HG02870 (cell line): Measurements from ENCODE around the gene L3MBTL2.

Experiments
- ATAC-seq: cut with Tn5 transposase; IDR thresholded peaks from one replicate; pipeline ENCODE4 v1.9.1; 2021; ENCODE audit warnings: mild to moderate bottlenecking, moderate library complexity; ENCODE audit not compliant: unreplicated experiment

The L3MBTL2 gene

DNA sequence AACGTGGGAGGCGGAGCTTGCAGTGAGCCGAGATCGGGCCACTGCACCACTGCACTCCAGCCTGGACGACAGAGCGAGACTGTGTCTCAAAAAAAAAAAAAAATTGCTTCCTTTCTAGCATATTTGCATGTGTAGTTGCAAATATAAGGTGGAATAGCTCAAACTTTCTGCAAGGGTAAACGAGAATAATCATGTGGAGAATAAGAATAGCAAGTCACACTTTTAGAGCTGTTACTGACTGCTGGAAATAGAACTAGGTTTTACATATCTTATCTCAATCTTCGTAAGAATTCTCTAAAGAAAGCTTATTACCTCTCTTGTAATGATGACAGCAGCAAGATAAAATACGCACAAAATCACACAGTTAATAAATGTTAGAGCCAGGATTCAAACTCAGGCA lies 1.6 kb downstream of the L3MBTL2 start:
- ATAC-seq, result no peak

DNA sequence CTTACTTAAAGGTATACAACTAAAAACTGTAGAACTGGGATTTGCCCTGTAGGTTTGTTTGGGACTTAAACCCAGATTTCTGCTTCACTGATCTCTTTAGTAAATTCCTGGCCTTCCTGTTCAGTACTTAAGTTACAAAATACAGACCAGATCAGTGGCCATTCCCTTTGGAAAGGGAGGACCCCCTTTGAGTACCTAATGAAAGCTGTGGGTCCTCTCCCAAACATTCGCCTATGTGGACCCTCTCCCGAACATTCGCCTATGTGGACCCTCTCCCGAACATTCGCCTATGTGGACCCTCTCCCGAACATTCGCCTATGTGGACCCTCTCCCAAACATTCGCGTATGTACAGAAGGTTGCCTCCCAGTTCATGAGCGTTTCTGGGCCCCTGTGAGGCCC lies 10.3 kb downstream of the L3MBTL2 start:
- ATAC-seq, result no peak

DNA sequence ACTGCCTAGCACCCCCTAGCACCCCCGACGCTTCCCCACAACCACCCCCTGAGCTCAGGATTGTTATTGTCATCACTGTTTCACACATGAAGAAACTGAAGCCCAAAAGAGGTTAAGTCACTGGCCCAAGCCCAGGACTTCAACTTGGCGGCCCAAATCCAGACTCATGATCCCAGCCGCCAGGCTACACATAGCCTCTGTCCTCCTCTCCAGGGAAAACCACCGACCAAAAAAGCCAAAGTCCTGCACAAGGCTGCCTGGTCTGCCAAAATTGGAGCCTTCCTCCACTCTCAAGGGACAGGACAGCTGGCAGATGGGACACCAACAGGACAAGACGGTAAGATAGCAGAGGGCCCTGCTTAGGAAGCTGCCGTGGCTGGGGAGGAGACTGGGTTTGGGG lies 10.8 kb downstream of the L3MBTL2 start:
- ATAC-seq, result no peak

DNA sequence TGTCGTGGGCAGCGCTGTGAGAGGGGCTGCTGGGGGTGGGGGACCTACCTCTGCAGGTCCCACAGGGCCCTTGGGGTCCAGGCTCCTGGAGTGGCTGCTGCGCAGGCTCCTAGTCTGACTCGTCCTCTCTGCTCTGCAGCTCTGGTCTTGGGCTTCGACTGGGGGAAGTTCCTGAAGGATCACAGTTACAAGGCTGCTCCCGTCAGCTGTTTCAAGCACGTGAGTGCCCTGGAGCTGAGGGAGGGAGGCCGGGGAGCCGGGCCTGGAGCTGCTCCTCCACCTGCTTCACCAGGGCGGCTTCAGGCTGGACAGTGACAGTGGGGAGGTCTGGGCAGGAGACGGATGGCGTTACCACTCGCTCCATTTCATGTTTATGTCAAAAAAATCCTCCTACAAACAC lies 11.9 kb downstream of the L3MBTL2 start:
- no peak for ATAC-seq

DNA sequence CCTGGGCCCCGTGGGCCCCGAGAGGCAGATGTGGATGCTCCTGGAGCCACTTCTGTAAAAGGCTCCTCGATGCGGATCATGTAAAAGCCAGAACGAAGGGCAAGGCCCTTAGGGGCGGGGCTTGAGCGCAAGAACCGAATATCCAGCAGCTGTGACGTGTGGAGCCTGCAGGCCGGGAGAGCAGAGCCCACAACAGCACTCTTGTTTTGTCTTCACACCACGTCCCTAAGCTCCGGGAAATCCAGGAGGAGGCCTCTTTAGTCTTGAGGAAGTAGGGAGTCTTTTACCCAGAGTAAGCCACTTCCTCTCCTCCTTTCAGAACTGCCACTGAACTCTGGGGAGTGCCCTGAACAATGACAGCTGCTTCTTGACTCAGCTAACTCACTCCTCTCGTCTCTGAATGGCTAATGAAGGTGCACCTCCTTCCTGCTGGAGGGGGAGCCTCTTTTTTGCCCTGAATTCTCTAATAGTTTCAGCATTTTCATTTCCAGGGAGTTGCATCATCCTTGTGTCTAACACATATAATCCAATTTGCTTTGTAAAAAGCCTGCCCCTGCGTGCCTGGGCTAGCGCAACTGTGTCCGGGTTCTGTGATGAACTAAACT lies 12.5 kb downstream of the L3MBTL2 start:
- peak; percentile 65 for ATAC-seq

DNA sequence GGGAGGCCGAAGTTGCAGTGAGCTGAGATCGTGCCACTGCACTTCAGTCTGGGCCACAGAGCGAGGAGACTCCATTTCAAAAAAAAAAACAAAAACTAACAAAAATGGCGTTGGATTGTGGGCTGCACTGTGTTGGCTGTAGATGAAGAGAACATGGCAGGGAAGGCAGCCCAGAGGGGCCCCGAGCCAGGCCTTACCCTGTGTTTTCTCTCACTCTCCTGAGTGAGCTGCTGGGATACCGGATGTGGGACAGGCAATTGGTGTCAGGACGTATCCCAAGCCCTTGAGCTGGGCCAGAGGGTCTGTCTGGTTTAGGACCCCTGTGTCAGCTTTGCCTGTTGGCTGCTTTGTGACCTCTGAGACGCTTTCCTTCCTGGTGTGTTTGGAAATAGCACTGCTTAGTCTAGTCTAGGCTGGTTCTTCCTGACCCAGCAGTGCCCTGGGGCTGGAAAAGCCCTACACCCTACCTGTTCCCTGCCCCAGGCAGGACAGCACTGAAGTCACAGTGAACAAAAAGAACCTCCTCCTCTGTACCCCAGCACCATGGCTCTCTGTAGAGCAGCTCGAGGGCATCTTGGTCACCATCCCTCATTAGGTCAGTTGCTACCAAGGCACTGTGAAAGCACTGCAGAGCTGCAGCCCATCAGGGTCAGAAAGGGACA lies 17.9 kb downstream of the L3MBTL2 start:
- no peak for ATAC-seq

DNA sequence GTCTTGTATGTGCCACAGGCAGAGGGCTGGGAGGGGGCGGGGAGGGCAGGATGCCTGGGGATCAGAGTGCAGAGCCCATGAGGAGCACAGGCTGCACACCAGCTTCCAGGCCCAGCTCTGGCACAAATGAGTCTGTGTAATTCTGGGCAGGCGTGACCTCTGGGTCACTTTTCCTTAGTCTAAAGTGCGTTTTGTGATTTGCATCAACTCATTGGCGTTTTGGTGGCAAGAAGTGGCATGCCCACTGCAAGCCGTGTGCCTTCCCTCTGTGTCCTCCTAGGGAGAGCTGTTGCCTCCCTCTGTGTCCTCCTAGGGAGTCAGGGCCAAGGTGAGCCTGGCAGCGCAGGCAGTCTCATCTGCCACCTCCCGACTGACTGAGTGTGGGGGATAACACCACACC lies 18.4 kb downstream of the L3MBTL2 start:
- ATAC-seq, result no peak

DNA sequence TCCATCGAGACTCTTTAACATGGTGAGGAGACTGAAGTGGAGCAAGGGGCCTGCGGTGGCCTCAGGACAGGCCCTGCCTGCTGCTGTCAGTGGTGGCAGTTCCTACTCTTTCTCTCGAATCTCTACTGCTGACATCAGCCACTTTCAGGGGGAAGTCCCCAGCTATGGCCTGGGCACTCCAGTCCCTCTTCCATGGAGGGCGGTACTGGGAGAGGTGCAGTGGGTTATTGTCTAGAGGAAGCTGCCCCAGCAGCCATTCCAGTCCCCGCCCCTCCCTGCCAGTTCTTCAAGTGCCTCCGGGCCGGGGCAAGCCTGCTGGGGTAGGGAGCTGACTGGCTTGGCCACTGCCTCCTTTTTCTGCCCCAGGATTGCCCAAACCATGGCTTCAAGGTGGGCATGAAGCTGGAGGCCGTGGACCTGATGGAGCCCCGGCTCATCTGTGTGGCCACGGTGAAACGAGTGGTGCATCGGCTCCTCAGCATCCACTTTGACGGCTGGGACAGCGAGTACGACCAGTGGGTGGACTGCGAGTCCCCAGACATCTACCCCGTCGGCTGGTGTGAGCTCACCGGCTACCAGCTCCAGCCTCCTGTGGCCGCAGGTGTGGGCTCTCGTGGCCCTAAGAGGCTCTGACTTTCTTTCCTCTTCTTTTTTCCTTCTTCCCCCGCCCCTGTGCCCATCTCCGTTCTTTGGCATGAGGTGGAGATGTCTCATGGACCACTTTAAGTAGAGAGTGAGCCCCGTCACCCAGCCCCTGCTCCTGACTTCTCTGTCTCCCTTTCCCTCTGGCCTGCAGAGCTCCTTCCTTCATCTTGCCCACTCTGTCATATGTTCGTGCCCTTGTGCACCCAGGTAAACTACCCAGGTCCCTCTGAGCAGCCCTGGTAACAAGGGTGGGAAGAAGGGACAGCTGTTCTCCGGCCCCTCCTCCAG lies 21.9 kb downstream of the L3MBTL2 start:
- ATAC-seq, result no peak

DNA sequence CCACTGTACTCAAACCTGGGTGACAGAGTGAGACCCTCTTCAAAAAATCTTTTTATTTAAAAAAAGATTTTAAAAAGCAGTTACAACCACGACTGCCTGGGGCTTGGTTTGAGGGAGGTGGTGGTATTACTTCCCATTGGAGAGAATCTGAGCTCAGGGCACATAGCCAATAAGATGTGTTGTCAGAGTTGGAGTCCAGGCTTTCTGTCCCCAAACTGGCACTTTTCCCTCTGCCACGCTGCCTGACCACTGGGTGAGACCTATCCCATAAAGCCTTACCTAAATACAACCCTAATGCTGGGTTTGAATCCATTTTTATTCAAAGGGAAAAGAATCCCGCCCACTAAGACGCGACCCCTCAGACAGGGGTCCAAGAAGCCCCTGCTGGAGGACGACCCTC lies 24.1 kb downstream of the L3MBTL2 start:
- no peak for ATAC-seq

DNA sequence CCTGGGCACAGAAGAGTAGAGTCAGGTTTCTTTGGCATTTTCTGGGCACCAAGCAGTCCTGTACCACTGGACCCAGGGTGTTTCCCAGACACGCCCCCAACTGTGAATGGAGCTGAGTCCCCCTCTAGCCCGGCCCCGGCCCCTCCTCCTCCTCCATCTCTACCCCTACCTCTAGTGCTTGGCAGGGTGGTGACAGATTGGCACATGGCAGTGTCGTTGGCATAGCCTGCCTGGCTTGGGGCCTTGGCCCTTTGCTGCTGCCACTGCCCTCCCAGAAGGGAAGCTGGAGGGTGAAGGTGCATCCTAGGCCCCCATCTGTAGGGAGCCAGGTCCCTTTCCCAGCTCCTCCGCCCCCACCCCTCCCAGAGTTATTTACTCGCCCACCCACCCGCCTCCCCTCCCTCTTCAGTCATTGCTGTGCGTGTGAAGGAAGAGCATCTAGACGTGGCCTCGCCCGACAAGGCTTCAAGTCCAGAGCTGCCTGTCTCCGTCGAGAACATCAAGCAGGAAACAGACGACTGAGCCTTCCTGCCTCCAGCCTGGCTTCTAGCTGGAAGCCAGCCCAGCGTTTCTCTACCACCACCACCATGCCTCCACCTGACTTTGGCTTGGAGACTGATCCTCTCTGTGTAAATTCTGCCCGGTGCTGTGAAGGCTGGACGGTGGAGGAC lies 24.8 kb downstream of the L3MBTL2 start:
- no peak for ATAC-seq

DNA sequence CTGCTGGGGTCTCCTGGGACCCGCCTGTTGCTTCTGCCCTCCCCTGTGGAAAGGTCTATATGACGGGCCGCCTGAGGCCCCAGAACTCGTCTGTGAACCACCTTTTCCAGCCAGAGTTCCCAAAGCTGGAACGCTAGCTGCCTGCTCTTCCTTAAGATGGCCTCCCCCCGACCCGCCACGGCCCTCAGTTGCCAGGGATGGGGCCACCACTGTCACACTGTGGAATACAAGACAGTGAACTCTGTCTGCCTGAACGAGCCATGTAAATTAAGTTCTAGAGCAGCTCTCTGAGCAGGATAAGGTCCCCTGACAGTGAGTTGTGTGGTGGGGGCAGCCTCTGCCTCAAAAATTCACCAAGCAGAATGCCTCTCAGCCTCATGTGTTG lies 25.3 kb downstream of the L3MBTL2 start:
- ATAC-seq, result no peak

DNA sequence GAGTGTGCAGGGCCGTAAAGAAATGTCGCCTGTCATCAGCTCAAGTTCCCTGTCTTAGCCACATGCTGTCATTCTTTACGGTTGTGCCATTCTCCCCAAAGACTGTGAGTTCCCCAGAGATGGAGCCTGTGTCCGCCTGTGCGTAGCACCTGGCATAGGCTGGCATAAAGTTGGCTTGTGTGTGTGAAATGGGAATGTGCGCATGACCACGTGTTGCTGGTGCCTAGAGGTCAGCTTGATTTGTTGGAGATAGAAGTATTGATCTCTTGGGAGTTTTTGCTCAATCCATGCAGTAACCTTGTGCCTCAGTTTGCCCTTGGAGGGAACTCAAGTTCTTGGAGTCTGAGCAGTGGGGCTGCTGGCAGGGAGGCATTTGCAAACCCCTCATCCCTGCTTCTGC lies 26.3 kb downstream of the L3MBTL2 start:
- no peak for ATAC-seq

DNA sequence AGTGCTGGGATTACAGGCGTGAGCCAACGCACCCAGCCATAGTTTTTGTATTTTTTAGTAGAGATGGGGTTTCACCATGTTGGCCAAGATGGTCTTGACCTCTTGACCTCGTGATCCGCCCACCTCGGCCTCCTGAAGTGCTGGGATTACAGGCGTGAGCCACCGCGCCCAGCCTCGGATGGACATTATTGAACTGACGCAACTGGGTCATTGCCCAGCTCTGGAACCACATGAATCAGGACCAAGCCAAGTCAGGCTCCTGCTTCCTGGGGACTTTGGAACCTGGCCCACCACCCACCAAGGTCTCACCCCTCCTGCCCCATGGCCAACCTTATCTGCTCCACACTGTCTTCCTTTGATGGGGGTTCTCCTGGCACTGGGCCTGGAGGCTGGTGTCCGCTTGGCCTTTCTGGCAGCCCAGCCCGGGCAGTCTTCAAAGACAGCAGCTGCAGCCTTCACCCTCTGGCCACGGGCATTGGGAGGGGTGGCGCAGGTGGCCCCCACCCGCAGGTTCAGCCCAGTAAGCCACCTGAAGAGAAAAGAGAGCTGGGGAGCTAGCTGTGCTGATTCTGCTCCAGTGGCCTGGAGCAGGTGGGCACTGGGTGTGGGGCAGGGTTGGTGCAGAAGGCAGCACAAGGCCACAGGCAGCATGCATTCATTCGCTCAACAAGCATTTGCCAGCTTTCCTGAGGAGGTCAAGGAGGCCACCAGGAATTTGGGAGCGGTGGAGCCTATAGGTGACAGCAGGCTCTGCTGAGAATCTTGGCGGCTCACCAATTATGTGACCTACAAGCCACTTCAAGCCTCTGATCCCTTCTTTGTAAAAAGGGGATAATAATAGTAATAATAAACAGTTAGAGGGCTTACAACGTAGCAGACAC lies 29.9 kb downstream of the L3MBTL2 start:
- ATAC-seq, result no peak

DNA sequence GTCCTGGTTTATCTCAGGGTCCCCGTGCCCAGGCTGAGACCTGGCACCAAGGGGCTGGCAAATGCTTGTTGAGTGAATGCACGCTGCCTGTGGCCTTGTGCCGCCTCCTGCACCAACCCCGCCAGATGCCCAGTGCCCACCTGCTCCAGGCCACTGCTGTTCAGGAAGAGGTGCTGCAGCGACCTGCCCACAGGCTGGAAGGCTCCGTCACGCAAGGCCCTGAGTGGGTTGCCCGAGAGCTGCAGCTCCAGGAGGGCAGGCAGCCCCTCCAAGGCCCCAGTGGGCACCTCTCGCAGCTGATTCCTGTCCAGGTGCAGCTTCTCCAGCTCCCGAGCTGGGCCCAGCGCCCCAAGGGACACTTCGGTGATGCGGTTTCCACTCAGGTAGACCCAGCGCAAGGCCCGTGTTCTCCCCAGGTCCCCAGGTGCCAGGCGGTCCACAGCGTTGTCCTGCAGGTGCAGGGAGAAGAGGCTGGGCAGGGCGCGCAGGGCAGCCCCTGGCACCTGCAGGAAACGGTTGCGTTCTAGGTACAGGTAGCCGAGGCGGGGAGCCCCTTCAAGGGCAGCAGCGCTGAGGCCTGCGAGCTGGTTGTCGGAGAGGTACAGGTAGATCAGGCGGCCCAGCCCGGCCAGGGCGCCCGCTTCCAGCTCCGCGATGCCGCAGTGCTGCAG lies 32.1 kb downstream of the L3MBTL2 start:
- ATAC-seq, result no peak

DNA sequence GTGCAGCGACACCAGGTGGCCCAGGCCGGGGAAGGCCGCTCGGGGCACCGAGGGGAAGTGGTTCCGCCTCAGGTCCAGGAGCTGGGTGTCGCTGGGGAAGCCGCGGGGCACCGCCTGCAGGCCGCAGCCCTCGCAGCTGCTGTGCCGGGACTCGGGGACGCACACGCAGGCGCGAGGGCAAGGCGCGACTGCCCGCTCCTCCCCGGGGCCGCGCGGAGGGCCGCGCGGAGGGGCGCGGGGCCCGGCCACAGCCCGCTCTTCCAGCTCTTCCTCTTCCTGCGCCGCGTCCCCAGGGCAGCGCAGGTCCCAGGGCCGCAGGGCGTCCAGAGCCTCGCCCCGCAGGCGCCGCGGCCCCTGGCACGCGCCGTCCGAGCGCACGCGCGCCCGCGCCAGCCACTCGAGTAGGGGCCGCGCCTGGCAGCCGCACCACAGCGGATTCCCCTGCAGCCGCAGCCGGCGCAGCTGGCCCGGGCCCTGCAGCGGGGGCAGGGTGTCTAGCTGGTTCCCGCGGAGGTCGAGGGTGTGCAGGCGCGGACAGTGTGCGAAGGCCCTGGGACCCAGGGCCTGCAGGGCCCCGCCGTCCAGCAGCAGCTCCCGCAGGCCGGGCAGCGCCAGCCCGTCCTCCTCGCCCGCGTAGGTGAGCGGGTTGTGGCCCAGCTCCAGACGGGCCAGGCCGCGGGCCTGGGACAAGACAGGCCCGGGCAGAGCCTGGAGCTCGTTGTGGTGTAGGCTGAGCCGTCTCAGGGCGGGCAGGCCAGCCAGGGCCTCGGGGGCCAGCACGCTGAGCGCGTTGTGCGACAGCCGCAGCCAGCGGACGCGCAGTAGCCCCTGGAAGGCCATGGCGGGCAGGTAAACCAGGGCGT lies 32.8 kb downstream of the L3MBTL2 start:
- no peak for ATAC-seq

DNA sequence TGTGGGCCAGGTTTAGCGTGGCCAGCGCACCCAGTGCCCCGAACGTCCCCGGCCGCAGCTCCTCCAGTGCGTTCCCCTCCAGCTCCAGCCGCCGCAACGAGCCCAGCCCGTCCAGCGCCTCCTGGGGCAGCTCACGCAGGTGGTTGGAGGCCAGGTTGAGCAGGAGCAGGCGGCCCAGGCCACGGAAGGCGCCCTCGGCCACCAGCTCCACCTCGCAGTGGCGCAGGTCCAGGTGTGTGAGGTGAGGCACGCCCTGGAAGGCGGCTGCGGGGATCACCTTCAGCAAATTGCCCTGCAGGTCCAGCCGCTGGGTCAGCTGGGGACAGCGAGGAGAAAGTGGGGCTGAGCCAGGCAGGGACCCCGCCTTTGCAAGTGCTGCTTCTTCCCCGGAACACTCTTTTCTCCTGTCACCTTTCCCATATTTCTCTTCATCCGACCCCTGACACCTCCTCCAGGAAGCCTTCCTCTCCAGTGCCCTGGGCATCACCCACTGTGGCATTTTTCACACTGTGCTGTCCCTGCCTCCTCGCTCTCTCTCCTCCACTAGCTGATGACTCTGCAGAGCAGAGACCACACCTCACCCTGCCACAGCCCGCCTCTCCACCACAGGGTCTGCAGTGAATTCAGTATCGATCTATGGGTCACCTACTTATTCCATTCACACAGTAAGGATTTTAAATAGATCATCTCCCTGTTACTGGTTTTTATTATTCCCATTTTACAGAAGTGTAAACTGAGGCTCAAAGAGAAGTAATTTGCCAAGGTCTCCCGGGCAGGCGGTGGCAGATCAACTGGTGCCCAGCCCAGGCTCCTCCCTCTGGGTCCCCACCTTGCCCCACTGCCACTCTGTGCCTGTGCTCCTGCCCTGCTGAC lies 33.7 kb downstream of the L3MBTL2 start:
- no peak for ATAC-seq

DNA sequence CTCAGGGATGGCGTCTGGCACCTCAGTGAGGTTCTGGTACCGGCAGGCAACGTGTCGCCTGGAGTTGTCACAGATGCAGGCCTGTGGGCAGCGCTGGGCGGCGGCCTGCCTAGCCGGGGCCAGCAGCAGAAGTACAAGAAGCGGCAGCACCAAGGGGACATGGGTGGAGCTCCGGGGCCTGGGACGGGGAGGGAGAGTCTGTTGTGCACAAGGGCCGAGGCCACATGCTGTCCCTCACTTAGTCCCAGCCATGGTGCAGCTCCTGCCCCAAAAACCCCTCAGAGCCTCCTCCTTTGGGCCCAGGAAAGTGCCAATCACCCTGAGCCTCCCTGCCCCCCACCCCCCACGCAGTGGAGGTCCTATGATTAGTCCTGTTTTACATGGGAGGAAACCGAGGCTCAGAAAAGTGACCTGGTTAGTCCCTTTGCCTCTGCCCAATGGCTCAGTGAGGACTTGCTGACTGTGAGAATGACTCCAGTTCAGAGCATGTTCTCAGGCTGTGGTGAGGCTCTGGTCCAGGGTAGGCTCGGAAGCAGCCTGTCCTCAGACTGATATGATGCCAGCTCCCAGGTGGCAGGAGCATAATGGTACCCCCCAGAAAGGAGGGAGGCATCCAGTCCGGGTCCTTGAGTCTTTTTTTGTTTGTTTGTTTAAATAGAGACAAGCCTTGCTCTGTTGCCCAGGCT lies 34.5 kb downstream of the L3MBTL2 start:
- no peak for ATAC-seq
